Lower leg skin (tissue), 3 donors: ENCODE data around the gene MORC1.

ENCODE experiments used
- CTCF ChIP-seq, 3 donors: fragments of 450-650 bp; IDR thresholded peaks; one replicate each; pipeline ENCODE4 v1.5.1; 2016; ENCODE audit warnings: antibody characterized with exemption in 3 of 3, mild to moderate bottlenecking in 3 of 3, moderate library complexity in 2 of 3
- POLR2A ChIP-seq, 2 donors: fragments of 450-650 bp; IDR thresholded peaks; one replicate each; pipeline ENCODE4 v1.6.1; 2016 to 2017; ENCODE audit warnings: antibody characterized with exemption in 2 of 2, mild to moderate bottlenecking in 1 of 2, moderate library complexity in 1 of 2

- no peak for TF ChIP-seq CTCF (IDR thresholded peaks at IDR 0.05)
- no peak for TF ChIP-seq POLR2A (IDR thresholded peaks at IDR 0.05)
Measured at GRCh38 chr3:109140318-109140717, 22.4 kb upstream of the MORC1 start.
